NCI-H510A treated with DMSO at 0.1 percent for 48 hours (cell line): ENCODE measurements around the gene AAK1.
"Not testable (repeated sequence)": the region's sequence is repeated elsewhere in the genome, so short reads cannot be mapped to it uniquely, and the experiment has no call there.

Experiments used
- DNase-seq: peaks from one replicate; lab custom pipeline; 2025; lab: John Stamatoyannopoulos, UW

AAK1 gene

DNA sequence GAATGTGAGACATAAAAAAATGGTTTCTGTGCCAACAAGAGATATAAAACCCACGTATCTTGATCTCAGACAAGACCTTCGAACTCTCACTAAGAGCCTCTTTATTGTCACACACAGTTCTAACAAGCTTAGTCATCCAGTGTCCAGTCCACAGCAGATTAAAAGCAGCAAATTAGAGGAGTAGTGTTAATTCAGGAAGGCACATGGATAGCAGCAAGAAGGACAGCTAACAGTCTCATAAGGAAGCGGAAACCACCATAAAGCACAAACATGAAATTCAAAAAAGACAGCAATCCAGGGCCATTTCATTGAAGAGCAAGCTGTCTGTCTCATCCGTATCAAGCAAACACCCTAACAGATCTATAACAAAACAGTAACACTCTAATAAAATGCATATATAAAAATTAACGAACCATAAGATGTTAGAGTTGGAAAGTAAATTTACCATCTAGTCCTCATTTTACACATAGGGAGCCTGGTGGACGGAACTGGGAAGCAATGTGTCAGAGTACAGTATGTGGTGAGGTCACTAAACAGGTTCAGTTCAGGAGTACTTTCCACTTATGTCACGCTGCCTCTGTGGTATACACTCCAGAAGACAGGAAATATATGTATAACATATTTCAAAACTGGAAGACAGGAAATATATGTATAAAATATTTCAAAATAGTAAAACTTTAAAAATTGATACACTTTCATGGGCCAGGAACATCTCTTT lies 18.3 kb downstream of the AAK1 start:
- no peak for DNase-seq

DNA sequence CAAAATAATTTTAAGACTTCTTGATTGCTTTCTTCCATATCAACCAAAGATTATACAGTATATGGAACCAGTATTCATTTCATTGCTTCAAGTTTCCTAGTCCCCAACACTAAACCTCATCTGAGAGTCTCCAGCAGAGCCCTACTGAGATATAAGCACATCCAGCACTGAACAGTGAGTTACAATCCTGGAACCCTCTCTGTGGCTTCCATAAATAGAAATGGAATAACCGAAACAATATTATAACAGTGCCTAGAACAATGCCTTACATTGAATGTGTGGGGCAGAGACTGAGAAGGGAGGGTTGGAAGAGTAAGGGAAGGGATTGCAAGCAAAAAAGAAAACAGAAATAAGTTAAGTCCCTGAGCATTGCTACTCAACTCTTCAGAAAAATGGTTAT lies 18.9 kb downstream of the AAK1 start:
- DNase-seq = no peak

DNA sequence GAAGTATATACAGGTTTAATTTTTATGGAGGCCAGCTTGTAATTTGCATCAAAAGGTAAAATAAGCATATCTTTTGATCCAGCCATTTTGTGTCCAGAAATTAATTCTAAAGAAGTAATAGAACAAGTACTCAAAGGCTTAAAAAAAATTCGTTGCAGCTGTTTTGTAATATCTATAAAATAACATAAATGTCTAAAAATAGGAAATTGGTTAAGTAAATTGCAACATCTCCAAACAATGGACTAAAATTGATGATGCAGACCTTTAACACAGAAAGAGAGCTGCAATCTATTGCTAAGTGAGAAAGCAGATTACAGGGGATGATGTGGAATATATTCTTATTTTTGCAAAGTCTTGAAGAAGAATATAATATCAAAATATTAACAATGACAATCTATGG lies 19.4 kb downstream of the AAK1 start:
- DNase-seq = no peak

DNA sequence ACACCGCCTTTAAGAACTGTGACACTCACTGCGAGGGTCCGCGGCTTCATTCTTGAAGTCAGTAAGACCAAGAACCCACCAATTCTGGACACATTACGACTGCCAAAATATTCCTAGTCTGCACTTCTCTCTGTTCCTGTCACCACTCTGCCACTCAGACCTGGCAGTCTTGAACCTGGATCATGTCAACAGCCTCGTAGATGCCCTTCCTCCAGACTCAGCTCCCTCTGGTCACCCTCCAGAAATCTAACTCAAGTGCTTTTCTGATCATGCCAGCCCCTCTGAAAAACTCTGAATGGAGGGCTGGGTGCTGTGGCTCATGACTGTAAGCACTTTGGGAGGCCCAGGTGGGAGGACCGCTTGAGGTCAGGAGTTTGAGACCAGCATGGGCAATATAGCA lies 20.3 kb downstream of the AAK1 start:
- DNase-seq = no peak

DNA sequence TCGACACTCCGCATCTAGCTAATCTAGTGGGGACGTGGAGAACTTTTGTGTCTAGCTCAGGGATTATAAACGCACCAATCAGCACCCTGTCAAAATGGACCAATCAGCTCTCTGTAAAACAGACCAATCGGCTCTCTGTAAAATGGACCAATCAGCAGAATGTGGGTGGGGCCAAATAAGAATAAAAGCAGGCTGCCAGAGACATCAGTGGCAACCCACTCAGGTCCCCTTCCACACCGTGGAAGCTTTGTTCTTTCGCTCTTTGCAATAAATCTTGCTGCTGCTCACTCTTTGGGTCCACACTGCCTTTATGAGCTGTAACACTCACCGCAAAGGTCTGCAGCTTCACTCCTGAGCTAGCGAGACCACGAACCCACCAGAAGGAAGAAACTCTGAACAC lies 20.7 kb downstream of the AAK1 start:
- DNase-seq = not testable (repeated sequence)

DNA sequence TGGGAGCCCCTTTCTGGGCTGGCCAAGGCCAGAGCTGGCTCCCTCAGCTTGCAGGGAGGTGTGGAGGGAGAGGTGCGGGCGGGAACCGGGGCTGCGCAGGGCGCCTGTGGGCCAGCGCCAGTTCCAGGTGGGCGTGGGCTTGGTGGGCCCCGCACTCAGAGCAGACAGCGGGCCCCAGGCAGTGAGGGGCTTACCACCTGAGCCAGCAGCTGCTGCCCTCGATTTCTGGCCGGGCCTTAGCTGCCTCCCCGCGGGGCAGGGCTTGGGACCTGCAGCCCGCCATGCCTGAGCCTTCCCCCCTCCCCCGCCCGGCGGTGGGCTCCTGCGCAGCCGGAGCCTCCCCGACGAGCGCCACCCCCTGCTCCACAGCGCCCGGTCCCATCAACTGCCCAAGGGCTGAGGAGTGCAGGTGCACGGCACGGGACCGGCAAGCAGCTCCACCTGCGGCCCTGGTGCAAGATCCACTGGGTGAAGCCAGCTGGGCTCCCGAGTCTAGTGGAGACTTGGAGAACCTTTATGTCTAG lies 21.5 kb downstream of the AAK1 start:
- not testable (repeated sequence) for DNase-seq

DNA sequence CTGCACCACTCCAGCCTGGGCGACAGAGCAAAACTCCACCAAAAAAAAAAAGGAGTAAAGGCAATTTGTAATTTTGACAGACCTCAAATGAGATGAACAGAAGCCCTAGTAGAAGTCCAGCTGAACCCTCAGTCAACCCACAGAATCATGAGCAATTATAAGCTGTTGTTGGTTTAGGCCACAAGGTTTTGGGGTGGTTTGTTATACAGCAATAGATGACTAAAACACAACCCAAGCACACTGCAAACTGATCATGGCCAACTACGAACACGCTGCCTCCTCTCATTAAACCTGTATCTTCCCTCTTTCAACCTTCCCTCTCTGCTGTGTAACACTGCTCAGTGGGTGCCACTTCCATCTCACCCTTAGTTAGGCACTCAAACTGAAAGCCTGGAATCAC lies 22.1 kb downstream of the AAK1 start:
- DNase-seq = no peak

DNA sequence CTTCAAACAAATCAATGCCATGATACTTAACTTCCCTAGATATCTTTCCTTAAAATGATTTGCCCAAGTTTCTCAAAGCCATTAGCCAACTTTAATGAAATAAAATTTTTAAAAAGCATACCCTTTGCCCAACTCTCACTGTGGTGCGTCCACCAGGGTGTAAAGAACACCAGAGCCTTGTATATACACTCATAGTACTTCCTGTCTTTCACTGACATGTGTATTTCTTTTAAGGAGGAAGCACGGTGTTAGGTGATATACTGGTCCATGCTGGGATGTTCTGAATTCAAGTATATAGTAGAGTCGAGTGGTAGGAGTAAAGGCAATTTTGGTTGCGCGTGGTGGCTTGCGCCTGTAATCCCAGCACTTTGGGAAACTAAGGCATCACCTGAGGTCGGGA lies 22.7 kb downstream of the AAK1 start:
- no peak for DNase-seq

DNA sequence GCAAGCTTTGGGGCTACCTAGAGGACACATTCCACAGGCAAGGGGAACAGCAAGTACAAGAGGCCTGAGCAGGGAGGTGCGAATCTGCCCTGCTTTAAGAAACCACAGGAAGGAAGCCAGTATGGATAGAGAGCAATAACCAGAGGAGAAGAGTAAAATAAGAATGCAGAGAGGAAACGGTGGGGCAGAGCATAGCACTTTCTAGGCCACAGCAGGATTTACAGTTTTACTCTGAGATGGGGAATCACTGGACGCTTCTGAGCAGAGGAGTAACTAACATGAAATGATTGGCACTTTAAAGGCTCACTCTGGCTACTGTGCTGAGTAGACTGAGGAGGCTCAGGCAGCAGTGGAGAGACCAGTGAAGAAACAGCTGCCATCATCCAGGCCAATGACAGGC lies 23.8 kb downstream of the AAK1 start:
- DNase-seq = no peak

DNA sequence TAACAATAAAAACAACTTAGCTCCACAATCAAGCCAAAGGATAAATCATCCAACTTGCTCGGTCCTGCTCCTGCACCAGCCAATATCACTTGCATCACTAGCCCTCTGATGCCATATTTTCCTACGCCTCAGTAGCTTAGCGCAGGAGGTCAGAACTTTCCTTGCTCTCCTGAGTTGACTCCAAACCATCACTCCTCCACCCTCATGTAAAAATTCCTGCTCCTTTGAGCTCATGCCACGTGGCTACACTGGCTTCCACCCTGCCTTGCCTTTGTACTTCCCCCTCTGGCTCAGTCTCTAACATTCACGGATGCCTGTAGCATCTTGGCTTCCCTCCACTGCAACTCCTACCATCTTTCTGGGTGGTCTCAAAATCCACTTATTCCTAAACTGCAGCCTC lies 25.2 kb downstream of the AAK1 start:
- no peak for DNase-seq

DNA sequence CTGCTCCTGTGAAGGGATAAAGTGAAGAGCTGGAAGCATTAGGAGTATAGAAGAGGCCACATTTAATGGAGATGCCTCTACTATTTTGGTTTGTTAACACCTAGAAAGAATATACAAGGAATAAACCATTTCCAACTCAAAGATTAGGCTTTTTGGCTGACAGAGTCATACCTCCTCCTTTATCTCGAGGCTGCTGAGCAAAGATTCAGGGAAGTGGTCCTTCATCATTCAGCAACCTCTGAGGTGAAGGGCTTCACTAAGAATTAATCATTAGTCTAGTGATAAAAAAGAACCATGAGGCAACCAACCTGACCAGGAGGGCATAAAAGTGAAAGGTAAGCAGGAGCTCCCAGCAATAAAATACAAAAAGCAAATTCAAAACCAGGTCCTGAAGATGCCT lies 25.8 kb downstream of the AAK1 start:
- no peak for DNase-seq

DNA sequence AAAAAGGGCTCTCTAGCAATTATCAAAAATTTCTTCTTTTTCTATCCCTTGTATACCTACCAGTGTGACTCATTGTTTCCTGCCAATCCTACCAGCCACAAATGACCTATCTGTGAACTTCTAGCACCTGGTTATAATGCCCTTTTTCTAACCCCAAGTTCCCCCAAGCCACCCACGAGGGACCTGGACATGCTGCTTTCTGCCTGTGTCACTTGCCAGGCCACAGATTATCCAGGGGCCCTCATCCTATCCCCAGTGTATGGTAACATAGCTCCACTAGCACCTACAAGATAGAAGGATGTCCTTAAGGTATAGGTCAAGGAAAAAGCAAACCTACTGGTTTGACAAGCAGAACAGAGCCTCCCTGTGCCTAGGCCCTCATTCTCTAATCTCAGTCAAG lies 26.8 kb downstream of the AAK1 start:
- no peak for DNase-seq

DNA sequence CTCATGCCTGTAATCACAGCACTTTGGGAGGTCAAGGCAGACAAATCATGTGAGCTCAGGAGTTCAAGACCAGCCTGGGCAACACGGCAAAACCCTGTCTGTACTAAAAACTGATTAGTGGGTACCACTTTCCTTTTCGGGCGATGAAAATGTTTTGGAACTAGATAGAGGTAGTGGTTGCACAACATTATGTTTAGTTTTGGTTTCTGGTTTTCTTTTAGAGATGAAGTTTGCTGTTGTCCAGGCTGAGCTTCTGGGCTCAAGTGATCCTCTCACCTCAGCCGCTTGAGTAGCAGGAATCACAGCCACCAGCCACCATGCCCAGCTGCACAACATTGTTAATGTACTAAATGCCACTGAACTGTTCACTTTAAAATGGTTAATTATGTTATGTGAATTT lies 27.6 kb downstream of the AAK1 start:
- no peak for DNase-seq

DNA sequence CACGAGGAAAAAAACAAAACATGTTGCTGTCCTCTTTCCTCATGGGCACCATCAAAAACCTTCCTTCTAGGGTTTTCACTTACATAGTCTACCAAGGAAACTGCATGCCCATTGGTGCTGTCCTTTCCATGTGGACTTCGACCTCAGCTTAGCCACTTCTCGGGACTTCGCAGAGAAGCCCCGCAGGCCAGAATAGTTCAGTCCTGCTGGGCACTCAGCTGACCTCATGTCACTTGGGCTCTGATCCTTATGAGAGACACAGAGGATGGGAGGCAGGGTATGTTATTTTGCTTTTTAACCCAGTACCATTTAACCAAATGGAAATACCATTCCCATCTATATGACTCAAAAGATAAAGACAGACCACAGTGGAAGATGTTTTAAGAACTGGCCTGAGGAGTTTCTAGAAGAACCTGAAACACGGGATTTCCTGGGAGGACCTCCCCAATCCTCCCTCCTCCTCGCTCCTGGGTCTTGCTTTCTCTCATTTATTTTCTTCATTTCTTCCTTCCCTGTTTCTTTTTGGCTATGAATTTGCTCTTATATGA lies 28.4 kb downstream of the AAK1 start:
- no peak for DNase-seq

DNA sequence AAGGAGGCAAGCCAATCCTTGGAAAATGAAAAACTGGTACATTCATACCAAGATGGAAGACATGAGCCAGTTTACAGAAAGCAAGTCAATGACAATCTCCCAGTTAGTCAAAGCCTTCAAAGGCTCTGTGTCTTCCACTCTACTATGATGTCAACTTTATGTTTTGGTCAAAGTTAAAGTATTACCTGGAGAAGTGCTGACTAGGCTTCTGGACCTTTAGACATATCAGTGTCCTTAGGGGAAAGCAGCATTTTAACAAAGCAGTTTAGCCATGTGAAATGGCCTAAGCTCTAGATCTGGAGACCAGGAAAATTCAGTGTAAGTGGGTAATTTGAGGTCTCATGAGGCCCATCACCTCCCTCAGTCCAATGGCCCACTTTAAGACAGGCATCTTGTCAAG lies 30.8 kb downstream of the AAK1 start:
- no peak for DNase-seq

DNA sequence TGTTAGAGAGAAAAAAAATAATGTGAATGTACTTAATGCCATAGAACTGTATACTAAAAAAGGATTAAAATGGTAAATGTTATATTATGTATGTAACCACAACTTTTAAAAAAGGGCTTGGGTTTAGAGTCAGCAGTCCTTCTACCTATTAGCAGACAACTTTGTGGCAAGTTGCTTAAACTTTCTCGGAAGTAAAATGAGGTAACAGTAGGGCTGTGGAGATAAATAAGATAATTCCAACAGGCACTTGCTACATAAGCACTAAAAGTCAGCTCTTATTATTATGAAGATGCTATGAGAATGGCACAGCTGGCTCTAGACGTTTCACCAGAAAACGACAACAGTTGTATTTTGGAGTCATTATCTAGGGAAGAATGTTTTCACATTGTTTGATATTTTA lies 31.3 kb downstream of the AAK1 start:
- no peak for DNase-seq

DNA sequence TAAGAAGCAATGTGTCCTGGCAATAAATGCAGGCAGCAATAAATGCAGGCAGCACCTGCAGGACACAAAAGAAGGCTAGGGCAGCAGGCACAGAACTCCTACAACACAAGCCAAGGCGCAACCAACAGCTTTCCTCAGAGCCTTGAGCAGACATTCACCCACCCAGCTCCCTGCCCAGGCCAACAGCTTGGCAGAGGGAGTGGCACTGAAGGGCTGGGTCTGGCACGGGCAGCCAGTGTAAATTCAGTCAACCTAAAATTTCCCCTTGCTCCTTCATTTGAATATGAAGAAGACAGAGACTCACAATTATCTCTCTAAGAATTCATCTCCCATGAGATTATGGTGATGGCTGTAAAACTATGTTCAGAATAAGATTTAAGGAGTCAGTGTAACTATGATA lies 35.4 kb downstream of the AAK1 start:
- DNase-seq = no peak

DNA sequence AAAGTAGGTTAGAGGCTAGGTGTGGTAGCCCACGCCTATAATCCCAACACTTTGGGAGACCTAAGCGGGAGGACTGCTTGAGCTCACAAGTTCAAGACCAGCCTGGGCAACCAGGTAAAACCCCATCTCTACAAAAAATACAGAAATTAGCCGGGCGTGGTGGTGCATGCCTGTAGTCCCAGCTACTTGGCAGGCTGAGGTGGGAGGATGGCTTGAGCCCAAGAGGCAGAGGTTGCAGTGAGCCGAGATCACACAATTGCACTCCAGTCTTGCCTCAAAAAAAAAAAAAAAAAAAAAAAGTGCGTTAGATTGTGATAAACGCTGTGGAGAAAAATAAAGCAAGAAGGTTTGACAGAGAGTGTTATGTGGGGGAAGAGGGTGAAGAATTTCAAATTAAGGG lies 36.8 kb downstream of the AAK1 start:
- DNase-seq = not testable (repeated sequence)

DNA sequence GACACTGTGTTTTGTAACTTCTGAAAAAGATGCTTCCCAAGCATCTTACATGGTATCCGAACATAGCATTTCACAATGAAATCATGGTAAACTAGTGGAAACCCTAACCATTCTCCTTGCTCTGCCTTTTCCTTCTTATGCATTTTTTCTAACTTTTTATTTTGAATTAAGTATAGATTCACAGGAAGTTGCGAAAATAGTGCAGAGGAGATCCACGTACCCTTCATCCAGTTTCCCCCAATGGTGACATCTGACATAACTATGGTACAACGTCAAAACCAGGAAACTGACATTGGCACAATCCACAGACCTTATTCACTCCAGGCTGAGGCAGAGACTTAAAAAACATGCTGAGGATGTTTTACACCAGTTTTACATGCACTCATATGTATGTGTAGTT lies 38.3 kb downstream of the AAK1 start:
- no peak for DNase-seq

DNA sequence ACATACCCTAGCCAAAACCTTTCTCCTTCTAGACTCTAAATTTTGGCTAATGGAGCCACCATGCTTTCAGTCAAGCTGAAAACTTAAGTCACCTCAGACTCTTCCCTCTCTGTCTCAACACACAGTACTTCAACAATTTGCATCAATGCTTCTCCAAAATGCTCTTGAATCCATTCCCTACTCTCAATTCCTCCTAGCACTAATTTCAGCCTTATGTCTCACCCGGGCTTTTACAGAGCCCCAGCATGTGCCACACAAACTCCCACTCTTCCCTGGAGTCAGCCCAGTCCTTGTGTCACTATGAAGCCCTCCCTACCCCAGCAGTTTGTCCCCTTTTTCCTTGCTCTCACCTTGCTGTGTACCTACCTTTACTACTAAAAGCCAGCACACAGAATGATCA lies 38.7 kb downstream of the AAK1 start:
- DNase-seq = no peak

DNA sequence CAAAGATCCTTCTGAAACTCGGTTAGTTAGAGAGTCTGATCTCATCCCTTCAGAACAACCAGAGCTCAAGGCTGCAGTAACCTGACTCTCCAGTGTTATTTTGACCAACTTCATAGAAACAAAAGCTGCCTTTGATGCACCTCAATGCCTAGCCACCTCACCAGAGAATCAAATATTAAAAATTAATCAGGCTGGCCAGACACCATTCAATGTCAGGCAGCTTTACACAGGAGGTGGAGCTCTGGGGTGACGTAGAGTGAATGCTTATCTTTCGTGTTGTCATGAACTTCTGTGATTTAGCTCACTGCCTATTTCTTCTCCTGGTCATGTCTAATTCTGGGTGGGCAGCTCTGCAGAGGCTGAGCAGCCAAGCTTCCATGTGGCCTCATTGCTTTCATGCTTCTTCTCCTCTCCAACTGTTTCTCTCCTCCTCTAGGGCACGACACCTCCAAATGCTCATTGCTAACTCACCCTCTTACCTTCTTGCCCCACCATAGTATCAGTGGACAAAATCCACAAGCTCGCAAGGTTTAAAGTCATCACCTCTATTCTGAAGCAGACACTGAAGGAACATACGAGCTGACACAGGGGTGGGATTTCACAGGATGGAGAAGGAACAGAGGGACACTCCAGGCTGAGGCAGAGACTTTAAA lies 39.4 kb downstream of the AAK1 start:
- no peak for DNase-seq

DNA sequence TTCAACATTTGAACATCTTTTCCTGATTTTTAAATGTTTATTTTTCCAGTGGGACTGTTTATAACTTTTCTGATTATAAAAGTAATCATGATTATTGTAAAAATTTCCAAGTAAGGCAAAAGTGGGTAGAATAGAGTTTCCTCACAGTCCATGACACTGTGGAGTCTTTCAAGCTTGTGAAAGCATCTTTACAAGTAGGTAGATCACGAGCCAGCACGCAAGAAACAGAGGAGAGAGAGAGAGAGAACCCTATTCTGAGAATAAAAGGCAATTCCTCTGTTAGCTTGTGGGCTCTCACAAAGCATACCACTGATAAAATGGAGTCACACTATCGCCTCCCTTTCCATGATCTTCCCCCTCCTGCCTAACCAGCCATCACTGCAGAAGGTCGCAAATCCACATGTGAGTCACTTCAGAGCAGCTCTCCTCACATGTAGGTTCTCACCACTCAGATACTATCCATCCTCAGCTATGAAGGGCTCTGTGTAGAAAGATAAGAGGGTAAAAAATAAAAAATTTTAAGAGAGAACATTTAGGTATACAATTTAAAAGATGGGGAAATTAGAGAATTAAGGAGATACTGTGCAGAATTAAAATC lies 40.3 kb downstream of the AAK1 start:
- no peak for DNase-seq

DNA sequence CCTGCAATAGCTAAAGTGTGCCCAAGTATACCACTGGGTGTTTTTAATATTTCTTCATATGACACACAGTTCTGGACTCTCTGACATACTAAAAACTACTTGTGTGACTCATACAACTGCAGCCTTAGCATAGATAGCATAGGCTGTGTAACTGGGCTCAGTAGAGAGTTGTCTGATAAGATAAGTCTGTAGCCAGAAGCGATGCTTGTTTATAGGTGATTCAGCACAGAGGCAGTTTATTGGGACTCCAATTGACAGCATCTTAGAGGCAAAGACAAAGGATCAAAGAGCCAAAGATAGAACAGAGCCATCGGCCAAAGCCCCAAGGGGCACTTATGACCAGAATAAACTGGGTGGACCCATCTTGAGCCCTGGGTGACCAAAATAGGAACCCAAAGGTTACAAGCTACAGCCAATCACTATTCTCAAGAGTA lies 42.3 kb downstream of the AAK1 start:
- DNase-seq = no peak
